WERI-Rb-1 (cell line): ENCODE data around the gene LNX1.

Source experiments
- DNase-seq: peaks from one replicate; pipeline ENCODE4 v3.0.0-alpha.2; 2020
- H3K27ac ChIP-seq: fragments of 250-450 bp; sonication (Bioruptor Pico); 2 replicates; pipeline ENCODE4 v1.5.1; 2020; ENCODE audit warnings: mild to moderate bottlenecking, moderate library complexity
- H3K27me3 ChIP-seq: fragments of 250-450 bp; sonication (Bioruptor Pico); 2 replicates; pipeline ENCODE4 v1.5.1; 2021; ENCODE audit warnings: mild to moderate bottlenecking, low read depth, moderate library complexity; ENCODE audit not compliant: insufficient read depth, severe bottlenecking
- H3K36me3 ChIP-seq: fragments of 250-450 bp; sonication (Bioruptor Pico); 2 replicates; pipeline ENCODE4 v1.5.1; 2020; ENCODE audit warnings: mild to moderate bottlenecking, moderate library complexity
- H3K4me3 ChIP-seq: 2 replicates; pipeline ENCODE4 v1.5.1; 2011; ENCODE audit warnings: low read depth, mild to moderate bottlenecking, control low read depth, low read length
- H3K9me3 ChIP-seq: fragments of 250-450 bp; sonication (Bioruptor Pico); 2 replicates; pipeline ENCODE4 v1.5.1; 2021; ENCODE audit warnings: mild to moderate bottlenecking, moderate library complexity; ENCODE audit not compliant: severe bottlenecking
- CTCF ChIP-seq: IDR thresholded peaks from 2 replicates; pipeline ENCODE4 v1.5.1; 2011; ENCODE audit warnings: low read depth, mild to moderate bottlenecking, control low read depth, inconsistent platforms, low read length

The LNX1 gene

GRCh38 chr4:53510321-53510720, 81.0 kb downstream of the LNX1 start:
- Histone ChIP-seq H3K4me3 (no peak overlapping the region), H3K9me3 (no peaks in the 10 kb centered on the region), H3K36me3 (no peaks in the 10 kb centered on the region), H3K27me3 (peaks cover 13% of the 10 kb centered on the region), H3K27ac (no peak overlapping the region)
- no peak for TF ChIP-seq CTCF
- DNase-seq = no peak

- Histone ChIP-seq H3K36me3 (no peaks in the 10 kb centered on the region), H3K4me3 (no peak overlapping the region), H3K27ac (no peak overlapping the region), H3K27me3 (peaks cover 9% of the 10 kb centered on the region), H3K9me3 (no peaks in the 10 kb centered on the region)
- DNase-seq = no peak
- TF ChIP-seq CTCF = no peak
These were observed 82.8 kb downstream of the LNX1 start for GRCh38 chr4:53508446-53508845.

- peaks cover 14% of the 10 kb centered on the region for H3K27me3 ChIP-seq
- H3K36me3 ChIP-seq = no peaks in the 10 kb centered on the region
- no peak overlapping the region for H3K27ac ChIP-seq
- no peak for TF ChIP-seq CTCF
- H3K9me3 ChIP-seq = no peaks in the 10 kb centered on the region
- DNase-seq = no peak
- H3K4me3 ChIP-seq = no peak overlapping the region
These were observed 83.5 kb downstream of the LNX1 start for GRCh38 chr4:53507671-53508286.

GRCh38 chr4:53507058-53507457, 84.2 kb downstream of the LNX1 start:
- H3K36me3 ChIP-seq = no peaks in the 10 kb centered on the region
- no peak for DNase-seq
- H3K9me3 ChIP-seq = no peaks in the 10 kb centered on the region
- no peak overlapping the region for H3K27ac ChIP-seq
- H3K27me3 ChIP-seq = peaks cover 14% of the 10 kb centered on the region
- H3K4me3 ChIP-seq = no peak overlapping the region
- TF ChIP-seq CTCF = no peak

GRCh38 chr4:53505947-53506346, 85.3 kb downstream of the LNX1 start:
- no peak for TF ChIP-seq CTCF
- no peak overlapping the region for H3K27ac ChIP-seq
- H3K9me3 ChIP-seq = no peaks in the 10 kb centered on the region
- no peaks in the 10 kb centered on the region for H3K36me3 ChIP-seq
- H3K27me3 ChIP-seq = peaks cover 14% of the 10 kb centered on the region
- DNase-seq = no peak
- no peak overlapping the region for H3K4me3 ChIP-seq

GRCh38 chr4:53502094-53502493, 89.2 kb downstream of the LNX1 start:
- no peak for TF ChIP-seq CTCF
- no peak for DNase-seq
- H3K9me3 ChIP-seq = no peaks in the 10 kb centered on the region

More at GRCh38 chr4:53502094-53502493, 89.2 kb downstream of the LNX1 start:
- H3K4me3 ChIP-seq = no peak overlapping the region
- H3K36me3 ChIP-seq = no peaks in the 10 kb centered on the region
- H3K27ac ChIP-seq = no peak overlapping the region
- peaks cover 8% of the 10 kb centered on the region for H3K27me3 ChIP-seq
